H1 (cell line): ENCODE measurements around the gene COL21A1.

ENCODE experiments used
- CHD7 ChIP-seq: fragments of 300-600 bp; sonication (generic); IDR thresholded peaks from 2 replicates; pipeline ENCODE4 v1.7.1; 2012; ENCODE audit warnings: low read length, moderate library complexity, mild to moderate bottlenecking, inconsistent platforms; ENCODE audit not compliant: insufficient replicate concordance
- CTCF ChIP-seq, 3 experiments: IDR thresholded peaks; 1 replicate in 2 of 3; 2 replicates in 1 of 3; pipeline versions ENCODE4 v1.5.1 to v1.6.1; 2011; ENCODE audit warnings: low read length in 3 of 3, mild to moderate bottlenecking in 3 of 3, inconsistent platforms in 2 of 3, low read depth in 1 of 3, moderate library complexity in 1 of 3; ENCODE audit not compliant: insufficient read depth in 1 of 3; ENCODE audit errors: control extremely low read depth in 1 of 3
- EGR1 ChIP-seq: IDR thresholded peaks from 2 replicates; pipeline ENCODE4 v1.6.1; 2011; ENCODE audit warnings: low read depth, low read length, borderline replicate concordance
- EP300 ChIP-seq, 2 experiments: IDR thresholded peaks; 1 replicate in 1 of 2; 2 replicates in 1 of 2; pipeline ENCODE4 v1.6.1; 2011 to 2012; ENCODE audit warnings: low read depth in 2 of 2, low read length in 2 of 2, mild to moderate bottlenecking in 2 of 2, borderline replicate concordance in 1 of 2, inconsistent platforms in 1 of 2, moderate library complexity in 1 of 2
- EZH2 ChIP-seq: fragments of 200-600 bp; sonication (generic); IDR thresholded peaks from 2 replicates; pipeline ENCODE4 v1.7.1; 2012; ENCODE audit warnings: low read depth, mild to moderate bottlenecking, moderate library complexity, low read length, inconsistent platforms; ENCODE audit not compliant: severe bottlenecking
- HDAC2 ChIP-seq, 2 experiments: fragments of 300-600 bp in 1 of 2; sonication (generic) in 1 of 2; IDR thresholded peaks; 2 replicates each; pipeline ENCODE4 v1.6.1; 2011 to 2012; ENCODE audit warnings: low read depth in 2 of 2, low read length in 2 of 2, mild to moderate bottlenecking in 2 of 2, moderate library complexity in 2 of 2, borderline replicate concordance in 1 of 2, inconsistent platforms in 1 of 2
- POLR2A ChIP-seq, 2 experiments: IDR thresholded peaks; 1 replicate in 1 of 2; 2 replicates in 1 of 2; pipeline ENCODE4 v1.6.1; 2011; ENCODE audit warnings: low read depth in 2 of 2, low read length in 2 of 2, mild to moderate bottlenecking in 2 of 2; ENCODE audit errors: control extremely low read depth in 1 of 2
- RAD21 ChIP-seq, 2 experiments: IDR thresholded peaks in 1 of 2; conservative IDR thresholded peaks in 1 of 2; 2 replicates each; pipeline ENCODE4 v1.6.1; 2011; ENCODE audit warnings: low read depth in 2 of 2, low read length in 2 of 2, improper control_type of control experiment in 1 of 2, inconsistent platforms in 1 of 2, mild to moderate bottlenecking in 1 of 2, moderate library complexity in 1 of 2
- SP2 ChIP-seq: IDR thresholded peaks from 2 replicates; pipeline ENCODE4 v1.6.1; 2012; ENCODE audit warnings: mild to moderate bottlenecking, low read length, inconsistent platforms
- SRF ChIP-seq: IDR thresholded peaks from 2 replicates; pipeline ENCODE4 v1.6.1; 2011; ENCODE audit warnings: mild to moderate bottlenecking, low read depth, low read length, moderate library complexity
- YY1 ChIP-seq: IDR thresholded peaks from 2 replicates; pipeline ENCODE4 v1.6.1; 2011; ENCODE audit warnings: low read depth, mild to moderate bottlenecking, low read length

DNA sequence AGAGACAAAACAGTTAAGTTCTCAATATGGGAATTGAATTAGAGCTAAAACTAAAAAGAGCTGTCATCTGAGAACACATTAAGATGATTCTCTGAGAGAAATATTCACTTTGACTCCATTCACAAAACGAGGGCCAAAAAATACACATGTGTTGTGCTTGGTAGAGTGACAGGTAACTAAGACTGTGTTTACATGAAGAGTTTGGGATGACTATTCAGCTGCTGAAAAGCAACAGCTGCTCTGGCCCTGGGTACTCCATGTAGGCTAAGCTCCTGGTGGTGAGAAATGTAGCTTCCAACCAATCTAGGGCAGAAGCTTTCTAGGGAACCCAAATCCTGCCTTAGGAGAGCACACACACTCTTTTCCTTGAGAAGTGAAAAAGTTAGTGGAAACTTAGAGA is 184.5 kb downstream of the COL21A1 start:
- TF ChIP-seq YY1 (no peak), SRF (no peak), CTCF (IDR thresholded peaks at IDR 0.05; ENCODE audit: control extremely low read depth in 1 of 3, insufficient read depth in 1 of 3, low read depth in 1 of 3, low read length in 3 of 3) (no peak), HDAC2 (IDR thresholded peaks at IDR 0.05; ENCODE audit: borderline replicate concordance in 1 of 2, low read depth in 2 of 2, low read length in 2 of 2) (no peak), EZH2 (no peak), POLR2A (IDR thresholded peaks at IDR 0.05; ENCODE audit: control extremely low read depth in 1 of 2, low read depth in 2 of 2, low read length in 2 of 2) (no peak), EP300 (IDR thresholded peaks at IDR 0.05; ENCODE audit: borderline replicate concordance in 1 of 2, low read depth in 2 of 2, low read length in 2 of 2) (no peak), EGR1 (no peak), RAD21 (IDR thresholded peaks at IDR 0.05 in 1 of 2, conservative IDR thresholded peaks at IDR 0.05 in 1 of 2; ENCODE audit: low read depth in 2 of 2, low read length in 2 of 2) (no peak), CHD7 (no peak), SP2 (no peak)
